GM21447 (cell line): Measurements from ENCODE around the gene CAMK2G.

Experiments
- ATAC-seq: cut with Tn5 transposase; IDR thresholded peaks from one replicate; pipeline ENCODE4 v1.9.1; 2021; ENCODE audit not compliant: unreplicated experiment

CAMK2G gene

GRCh38 chr10:73814276-73814895, 60.0 kb downstream of the CAMK2G start:
- no peak for ATAC-seq

- ATAC-seq: no peak
Measured at GRCh38 chr10:73813333-73813732, 61.0 kb downstream of the CAMK2G start.

GRCh38 chr10:73812657-73813056, 61.7 kb downstream of the CAMK2G start:
- no peak for ATAC-seq

GRCh38 chr10:73810735-73811465, 63.5 kb downstream of the CAMK2G start:
- ATAC-seq: peak; percentile 43

- ATAC-seq: no peak
Measured at GRCh38 chr10:73810358-73810734, 64.0 kb downstream of the CAMK2G start.

- ATAC-seq: no peak
Measured at GRCh38 chr10:73809061-73809818, 65.1 kb downstream of the CAMK2G start.

- no peak for ATAC-seq
Measured at GRCh38 chr10:73808021-73808815, 66.1 kb downstream of the CAMK2G start.

- no peak for ATAC-seq
Measured at GRCh38 chr10:73807471-73807870, 66.9 kb downstream of the CAMK2G start.

GRCh38 chr10:73806176-73806950, 68.0 kb downstream of the CAMK2G start:
- ATAC-seq: no peak

GRCh38 chr10:73803680-73804286, 70.6 kb downstream of the CAMK2G start:
- peak; percentile 77 for ATAC-seq

- no peak for ATAC-seq
Measured at GRCh38 chr10:73802276-73802991, 71.9 kb downstream of the CAMK2G start.

GRCh38 chr10:73801253-73801590, 73.1 kb downstream of the CAMK2G start:
- no peak for ATAC-seq

- no peak for ATAC-seq
Measured at GRCh38 chr10:73800560-73801252, 73.6 kb downstream of the CAMK2G start.

- ATAC-seq: no peak
Measured at GRCh38 chr10:73799899-73800559, 74.3 kb downstream of the CAMK2G start.

- no peak for ATAC-seq
Measured at GRCh38 chr10:73798927-73799560, 75.3 kb downstream of the CAMK2G start.

GRCh38 chr10:73798087-73798486, 76.3 kb downstream of the CAMK2G start:
- ATAC-seq: no peak

GRCh38 chr10:73797324-73798025, 76.9 kb downstream of the CAMK2G start:
- ATAC-seq: no peak
